ENCODE measurements around the gene KRT6C. TPM values are rescaled to one million over a fixed set of nuclear protein-coding genes. Genes with fewer than 3 reads are reported as not detected.

The KRT6C gene
- total and polyA plus RNA-seq, 2 experiments from 2014 or later = not detected

- Histone ChIP-seq H3K27me3 (ENCODE audit: insufficient read depth) (no peaks in the 10 kb centered on the region), H3K36me3 (ENCODE audit: insufficient read depth) (no peaks in the 10 kb centered on the region), H3K9me2 (ENCODE audit: insufficient read depth) (no peaks in the 10 kb centered on the region), H3F3A (replicated peaks; ENCODE audit: low read depth) (no peaks in the 10 kb centered on the region), H3K4me1 (ENCODE audit: insufficient read depth) (peaks cover 5% of the 10 kb centered on the region; the same call in 1 of the 2 replicates), H3K27ac (ENCODE audit: low read depth) (no peak overlapping the region), H3K4me2 (no peak overlapping the region), H4K20me1 (replicated peaks; ENCODE audit: insufficient read depth) (no peaks in the 10 kb centered on the region), H3K79me2 (replicated peaks; ENCODE audit: insufficient read depth) (no peaks in the 10 kb centered on the region), H2AFZ (no peak overlapping the region), H3K4me3 (no peak overlapping the region)
- Mint-ChIP-seq H3K27ac (no peak overlapping the region), H3K27me3 (ENCODE audit: insufficient read depth, low read depth, poor library complexity) (peaks cover 2% of the 10 kb centered on the region), H3K4me3 (no peak overlapping the region), H3K4me1 (peaks cover 17% of the 10 kb centered on the region), H3K9me3 (no peaks in the 10 kb centered on the region; the same call in 1 of the 3 replicates), H3K36me3 (ENCODE audit: low read depth) (no peaks in the 10 kb centered on the region; the same call in 2 of the 3 replicates)
- TF ChIP-seq STAT1 (IDR thresholded peaks at IDR 0.05; ENCODE audit: unreplicated experiment) (no peak), NANOG (IDR thresholded peaks at IDR 0.05; ENCODE audit: borderline replicate concordance) (no peak), ETS1 (IDR thresholded peaks at IDR 0.05) (no peak), POLR2AphosphoS5 (IDR thresholded peaks at IDR 0.05; ENCODE audit: low read depth) (no peak), CTCF (conservative IDR thresholded peaks at IDR 0.05; ENCODE audit: low read depth in 2 of 2) (no peak), JUNB (IDR thresholded peaks at IDR 0.05; ENCODE audit: unreplicated experiment) (no peak), EZH2phosphoT487 (IDR thresholded peaks at IDR 0.05; ENCODE audit: unreplicated experiment) (no peak), ZNF331 (CRISPR knock-in tag; IDR thresholded peaks at IDR 0.05; ENCODE audit: low read depth) (no peak), ZNF114 (CRISPR knock-in tag; IDR thresholded peaks at IDR 0.05) (no peak), CREB1 (CRISPR knock-in tag; IDR thresholded peaks at IDR 0.05; ENCODE audit: low read depth) (no peak), EZH2 (IDR thresholded peaks at IDR 0.05; ENCODE audit: low read depth, unreplicated experiment) (no peak)
- TF ChIP-seq, protein P1, sequence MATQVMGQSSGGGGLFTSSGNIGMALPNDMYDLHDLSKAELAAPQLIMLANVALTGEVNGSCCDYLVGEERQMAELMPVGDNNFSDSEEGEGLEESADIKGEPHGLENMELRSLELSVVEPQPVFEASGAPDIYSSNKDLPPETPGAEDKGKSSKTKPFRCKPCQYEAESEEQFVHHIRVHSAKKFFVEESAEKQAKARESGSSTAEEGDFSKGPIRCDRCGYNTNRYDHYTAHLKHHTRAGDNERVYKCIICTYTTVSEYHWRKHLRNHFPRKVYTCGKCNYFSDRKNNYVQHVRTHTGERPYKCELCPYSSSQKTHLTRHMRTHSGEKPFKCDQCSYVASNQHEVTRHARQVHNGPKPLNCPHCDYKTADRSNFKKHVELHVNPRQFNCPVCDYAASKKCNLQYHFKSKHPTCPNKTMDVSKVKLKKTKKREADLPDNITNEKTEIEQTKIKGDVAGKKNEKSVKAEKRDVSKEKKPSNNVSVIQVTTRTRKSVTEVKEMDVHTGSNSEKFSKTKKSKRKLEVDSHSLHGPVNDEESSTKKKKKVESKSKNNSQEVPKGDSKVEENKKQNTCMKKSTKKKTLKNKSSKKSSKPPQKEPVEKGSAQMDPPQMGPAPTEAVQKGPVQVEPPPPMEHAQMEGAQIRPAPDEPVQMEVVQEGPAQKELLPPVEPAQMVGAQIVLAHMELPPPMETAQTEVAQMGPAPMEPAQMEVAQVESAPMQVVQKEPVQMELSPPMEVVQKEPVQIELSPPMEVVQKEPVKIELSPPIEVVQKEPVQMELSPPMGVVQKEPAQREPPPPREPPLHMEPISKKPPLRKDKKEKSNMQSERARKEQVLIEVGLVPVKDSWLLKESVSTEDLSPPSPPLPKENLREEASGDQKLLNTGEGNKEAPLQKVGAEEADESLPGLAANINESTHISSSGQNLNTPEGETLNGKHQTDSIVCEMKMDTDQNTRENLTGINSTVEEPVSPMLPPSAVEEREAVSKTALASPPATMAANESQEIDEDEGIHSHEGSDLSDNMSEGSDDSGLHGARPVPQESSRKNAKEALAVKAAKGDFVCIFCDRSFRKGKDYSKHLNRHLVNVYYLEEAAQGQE (IDR thresholded peaks at IDR 0.05; ENCODE audit: unreplicated experiment) = no peak
- TF ChIP-seq, protein P2, sequence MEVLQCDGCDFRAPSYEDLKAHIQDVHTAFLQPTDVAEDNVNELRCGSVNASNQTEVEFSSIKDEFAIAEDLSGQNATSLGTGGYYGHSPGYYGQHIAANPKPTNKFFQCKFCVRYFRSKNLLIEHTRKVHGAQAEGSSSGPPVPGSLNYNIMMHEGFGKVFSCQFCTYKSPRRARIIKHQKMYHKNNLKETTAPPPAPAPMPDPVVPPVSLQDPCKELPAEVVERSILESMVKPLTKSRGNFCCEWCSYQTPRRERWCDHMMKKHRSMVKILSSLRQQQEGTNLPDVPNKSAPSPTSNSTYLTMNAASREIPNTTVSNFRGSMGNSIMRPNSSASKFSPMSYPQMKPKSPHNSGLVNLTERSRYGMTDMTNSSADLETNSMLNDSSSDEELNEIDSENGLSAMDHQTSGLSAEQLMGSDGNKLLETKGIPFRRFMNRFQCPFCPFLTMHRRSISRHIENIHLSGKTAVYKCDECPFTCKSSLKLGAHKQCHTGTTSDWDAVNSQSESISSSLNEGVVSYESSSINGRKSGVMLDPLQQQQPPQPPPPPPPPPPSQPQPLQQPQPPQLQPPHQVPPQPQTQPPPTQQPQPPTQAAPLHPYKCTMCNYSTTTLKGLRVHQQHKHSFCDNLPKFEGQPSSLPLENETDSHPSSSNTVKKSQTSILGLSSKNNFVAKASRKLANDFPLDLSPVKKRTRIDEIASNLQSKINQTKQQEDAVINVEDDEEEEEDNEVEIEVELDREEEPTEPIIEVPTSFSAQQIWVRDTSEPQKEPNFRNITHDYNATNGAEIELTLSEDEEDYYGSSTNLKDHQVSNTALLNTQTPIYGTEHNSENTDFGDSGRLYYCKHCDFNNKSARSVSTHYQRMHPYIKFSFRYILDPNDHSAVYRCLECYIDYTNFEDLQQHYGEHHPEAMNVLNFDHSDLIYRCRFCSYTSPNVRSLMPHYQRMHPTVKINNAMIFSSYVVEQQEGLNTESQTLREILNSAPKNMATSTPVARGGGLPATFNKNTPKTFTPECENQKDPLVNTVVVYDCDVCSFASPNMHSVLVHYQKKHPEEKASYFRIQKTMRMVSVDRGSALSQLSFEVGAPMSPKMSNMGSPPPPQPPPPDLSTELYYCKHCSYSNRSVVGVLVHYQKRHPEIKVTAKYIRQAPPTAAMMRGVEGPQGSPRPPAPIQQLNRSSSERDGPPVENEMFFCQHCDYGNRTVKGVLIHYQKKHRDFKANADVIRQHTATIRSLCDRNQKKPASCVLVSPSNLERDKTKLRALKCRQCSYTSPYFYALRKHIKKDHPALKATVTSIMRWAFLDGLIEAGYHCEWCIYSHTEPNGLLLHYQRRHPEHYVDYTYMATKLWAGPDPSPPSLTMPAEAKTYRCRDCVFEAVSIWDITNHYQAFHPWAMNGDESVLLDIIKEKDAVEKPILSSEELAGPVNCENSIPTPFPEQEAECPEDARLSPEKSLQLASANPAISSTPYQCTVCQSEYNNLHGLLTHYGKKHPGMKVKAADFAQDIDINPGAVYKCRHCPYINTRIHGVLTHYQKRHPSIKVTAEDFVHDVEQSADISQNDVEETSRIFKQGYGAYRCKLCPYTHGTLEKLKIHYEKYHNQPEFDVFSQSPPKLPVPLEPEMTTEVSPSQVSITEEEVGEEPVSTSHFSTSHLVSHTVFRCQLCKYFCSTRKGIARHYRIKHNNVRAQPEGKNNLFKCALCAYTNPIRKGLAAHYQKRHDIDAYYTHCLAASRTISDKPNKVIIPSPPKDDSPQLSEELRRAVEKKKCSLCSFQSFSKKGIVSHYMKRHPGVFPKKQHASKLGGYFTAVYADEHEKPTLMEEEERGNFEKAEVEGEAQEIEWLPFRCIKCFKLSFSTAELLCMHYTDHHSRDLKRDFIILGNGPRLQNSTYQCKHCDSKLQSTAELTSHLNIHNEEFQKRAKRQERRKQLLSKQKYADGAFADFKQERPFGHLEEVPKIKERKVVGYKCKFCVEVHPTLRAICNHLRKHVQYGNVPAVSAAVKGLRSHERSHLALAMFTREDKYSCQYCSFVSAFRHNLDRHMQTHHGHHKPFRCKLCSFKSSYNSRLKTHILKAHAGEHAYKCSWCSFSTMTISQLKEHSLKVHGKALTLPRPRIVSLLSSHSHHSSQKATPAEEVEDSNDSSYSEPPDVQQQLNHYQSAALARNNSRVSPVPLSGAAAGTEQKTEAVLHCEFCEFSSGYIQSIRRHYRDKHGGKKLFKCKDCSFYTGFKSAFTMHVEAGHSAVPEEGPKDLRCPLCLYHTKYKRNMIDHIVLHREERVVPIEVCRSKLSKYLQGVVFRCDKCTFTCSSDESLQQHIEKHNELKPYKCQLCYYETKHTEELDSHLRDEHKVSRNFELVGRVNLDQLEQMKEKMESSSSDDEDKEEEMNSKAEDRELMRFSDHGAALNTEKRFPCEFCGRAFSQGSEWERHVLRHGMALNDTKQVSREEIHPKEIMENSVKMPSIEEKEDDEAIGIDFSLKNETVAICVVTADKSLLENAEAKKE (CRISPR knock-in tag; IDR thresholded peaks at IDR 0.05) = no peak
- ATAC-seq (no peak), DNase-seq (ENCODE audit: low spot score) (no peak)
Measured at GRCh38 chr12:52444647-52445595, 28.7 kb downstream of the KRT6C start.

Data from GM23338 (cell line).